SK-N-SH treated with all-trans-retinoic acid at 6 μM for 48 hours (cell line): ENCODE results near the gene DNAH11.

Source experiments
- ATAC-seq: fragments of 200-7000 bp; cut with Tn5 transposase; 3 replicates; pipeline ENCODE4 v1.9.1; 2020; ENCODE audit warnings: mild to moderate bottlenecking, moderate library complexity
- ARNTL ChIP-seq: fragments of 450-650 bp; formaldehyde crosslinking; IDR thresholded peaks from 2 replicates; pipeline ENCODE4 v1.5.0; 2020; ENCODE audit warnings: low read depth, mild to moderate bottlenecking, moderate library complexity, borderline replicate concordance
- BACH2 ChIP-seq: fragments of 250-450 bp; sonication (Bioruptor Pico); IDR thresholded peaks from 2 replicates; pipeline ENCODE4 v1.9.0; 2021; ENCODE audit warnings: mild to moderate bottlenecking, borderline replicate concordance
- CREB5 ChIP-seq: fragments of 250-450 bp; sonication (Bioruptor Pico); IDR thresholded peaks from 2 replicates; pipeline ENCODE4 v1.5.1; 2020; ENCODE audit warnings: low read depth, mild to moderate bottlenecking, moderate library complexity
- ESRRG ChIP-seq: fragments of 250-450 bp; sonication (Bioruptor Pico); IDR thresholded peaks from 2 replicates; pipeline ENCODE4 v1.6.1; 2021; ENCODE audit warnings: mild to moderate bottlenecking
- GLIS3 ChIP-seq: fragments of 250-450 bp; sonication (Bioruptor Pico); IDR thresholded peaks from 2 replicates; pipeline ENCODE4 v1.5.0; 2020; ENCODE audit warnings: mild to moderate bottlenecking, moderate library complexity
- ISL1 ChIP-seq: fragments of 250-450 bp; sonication (Bioruptor Pico); IDR thresholded peaks from 2 replicates; pipeline ENCODE4 v2.1.2; 2022; ENCODE audit warnings: mild to moderate bottlenecking, moderate library complexity
- OSR1 ChIP-seq: fragments of 250-450 bp; sonication (Bioruptor Pico); IDR thresholded peaks from 2 replicates; pipeline ENCODE4 v1.8.0; 2022; ENCODE audit warnings: moderate library complexity, mild to moderate bottlenecking, inconsistent platforms
- PATZ1 ChIP-seq: fragments of 250-450 bp; sonication (Bioruptor Pico); IDR thresholded peaks from 2 replicates; pipeline ENCODE4 v1.8.0; 2020; ENCODE audit warnings: mild to moderate bottlenecking, moderate library complexity, borderline replicate concordance
- PPARA ChIP-seq: fragments of 250-450 bp; sonication (Bioruptor Pico); IDR thresholded peaks from 2 replicates; pipeline ENCODE4 v1.5.0; 2020; ENCODE audit warnings: mild to moderate bottlenecking, borderline replicate concordance
- RARB ChIP-seq: fragments of 250-450 bp; sonication (Bioruptor Pico); IDR thresholded peaks from 2 replicates; pipeline ENCODE4 v1.8.0; 2021; ENCODE audit warnings: mild to moderate bottlenecking, moderate library complexity
- SNAI2 ChIP-seq: fragments of 250-450 bp; sonication (Bioruptor Pico); IDR thresholded peaks from 2 replicates; pipeline ENCODE4 v1.5.0; 2020; ENCODE audit warnings: mild to moderate bottlenecking, moderate library complexity
- TCF4 ChIP-seq: fragments of 250-450 bp; sonication (Bioruptor Pico); IDR thresholded peaks from 2 replicates; pipeline ENCODE4 v1.8.0; 2021; ENCODE audit warnings: mild to moderate bottlenecking, moderate library complexity, borderline replicate concordance
- TOX ChIP-seq: fragments of 250-450 bp; sonication (Bioruptor Pico); IDR thresholded peaks from 2 replicates; pipeline ENCODE4 v1.8.0; 2021; ENCODE audit warnings: mild to moderate bottlenecking, moderate library complexity, borderline replicate concordance
- TSHZ2 ChIP-seq: fragments of 250-450 bp; sonication (Bioruptor Pico); IDR thresholded peaks from 2 replicates; pipeline ENCODE4 v1.5.0; 2020; ENCODE audit warnings: mild to moderate bottlenecking, moderate library complexity
- ZC3H10 ChIP-seq: fragments of 250-450 bp; sonication (Bioruptor Pico); IDR thresholded peaks from 2 replicates; pipeline ENCODE4 v1.5.1; 2021; ENCODE audit warnings: mild to moderate bottlenecking, moderate library complexity
- ZFP3 ChIP-seq: fragments of 250-450 bp; sonication (Bioruptor Pico); IDR thresholded peaks from 2 replicates; pipeline ENCODE4 v1.5.0; 2020; ENCODE audit warnings: mild to moderate bottlenecking, moderate library complexity
- ZFP30 ChIP-seq: fragments of 450-650 bp; formaldehyde crosslinking; IDR thresholded peaks from 2 replicates; pipeline ENCODE4 v1.5.0; 2022; ENCODE audit warnings: mild to moderate bottlenecking, moderate library complexity
- ZNF565 ChIP-seq: fragments of 450-650 bp; formaldehyde crosslinking; conservative IDR thresholded peaks from 2 replicates; pipeline ENCODE4 v1.5.0; 2020; ENCODE audit warnings: low read depth, mild to moderate bottlenecking, moderate library complexity
- ZNF70 ChIP-seq: fragments of 450-650 bp; formaldehyde crosslinking; IDR thresholded peaks from 2 replicates; pipeline ENCODE4 v1.5.0; 2020; ENCODE audit warnings: mild to moderate bottlenecking, moderate library complexity
- ZNF8 ChIP-seq: fragments of 450-650 bp; formaldehyde crosslinking; IDR thresholded peaks from 2 replicates; pipeline ENCODE4 v1.5.0; 2020; ENCODE audit warnings: mild to moderate bottlenecking, moderate library complexity
- TF ChIP-seq, protein P1 (sequence below): fragments of 250-450 bp; sonication (Bioruptor Pico); IDR thresholded peaks from 2 replicates; pipeline ENCODE4 v1.8.0; 2021; ENCODE audit warnings: low read depth, mild to moderate bottlenecking, moderate library complexity, borderline replicate concordance

DNAH11 gene

GRCh38 chr7:21746949-21747348 is 204.1 kb downstream of the DNAH11 start:
- ATAC-seq, result no peak
- TF ChIP-seq ZC3H10 (CRISPR knock-in tag), result no peak
- TF ChIP-seq ZNF8 (CRISPR knock-in tag), result no peak
- no peak for TF ChIP-seq PATZ1
- no peak for TF ChIP-seq ZFP3 (CRISPR knock-in tag)
- no peak for TF ChIP-seq ZNF565 (CRISPR knock-in tag)
- TF ChIP-seq TCF4 (CRISPR knock-in tag), result no peak
- TF ChIP-seq ZNF70 (CRISPR knock-in tag), result no peak
- TF ChIP-seq TOX (CRISPR knock-in tag), result no peak
- TF ChIP-seq ESRRG, result no peak

DNA sequence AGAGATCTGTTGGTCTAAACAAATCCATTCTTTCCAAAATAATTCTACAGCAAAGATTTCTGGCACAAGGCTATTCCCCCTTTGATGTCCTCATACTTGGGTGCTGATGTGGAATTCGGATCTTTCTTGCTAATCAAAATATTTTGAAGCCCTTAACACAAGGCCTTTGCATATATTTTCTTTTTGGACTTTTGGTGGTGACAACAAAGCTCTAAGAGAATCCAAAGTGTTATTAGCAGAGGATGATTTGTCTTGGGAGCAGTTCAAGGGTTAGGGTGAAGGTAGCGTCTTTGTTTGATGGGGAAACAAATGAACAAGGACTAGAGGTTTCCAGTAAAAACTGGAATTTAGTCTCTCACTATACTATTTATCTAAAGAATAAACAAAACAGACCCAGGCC is 205.0 kb downstream of the DNAH11 start:
- TF ChIP-seq TCF4 (CRISPR knock-in tag) (no peak), ZNF8 (CRISPR knock-in tag) (no peak), ESRRG (no peak), CREB5 (CRISPR knock-in tag) (no peak), SNAI2 (CRISPR knock-in tag) (no peak), BACH2 (no peak), ARNTL (CRISPR knock-in tag) (no peak), OSR1 (CRISPR knock-in tag) (no peak), TOX (CRISPR knock-in tag) (no peak), ZNF565 (CRISPR knock-in tag) (no peak), ZFP3 (CRISPR knock-in tag) (no peak), GLIS3 (CRISPR knock-in tag) (no peak), PATZ1 (no peak), ISL1 (no peak), RARB (CRISPR knock-in tag) (no peak), ZFP30 (CRISPR knock-in tag) (no peak), ZNF70 (CRISPR knock-in tag) (no peak), PPARA (no peak)
- TF ChIP-seq, protein P1, sequence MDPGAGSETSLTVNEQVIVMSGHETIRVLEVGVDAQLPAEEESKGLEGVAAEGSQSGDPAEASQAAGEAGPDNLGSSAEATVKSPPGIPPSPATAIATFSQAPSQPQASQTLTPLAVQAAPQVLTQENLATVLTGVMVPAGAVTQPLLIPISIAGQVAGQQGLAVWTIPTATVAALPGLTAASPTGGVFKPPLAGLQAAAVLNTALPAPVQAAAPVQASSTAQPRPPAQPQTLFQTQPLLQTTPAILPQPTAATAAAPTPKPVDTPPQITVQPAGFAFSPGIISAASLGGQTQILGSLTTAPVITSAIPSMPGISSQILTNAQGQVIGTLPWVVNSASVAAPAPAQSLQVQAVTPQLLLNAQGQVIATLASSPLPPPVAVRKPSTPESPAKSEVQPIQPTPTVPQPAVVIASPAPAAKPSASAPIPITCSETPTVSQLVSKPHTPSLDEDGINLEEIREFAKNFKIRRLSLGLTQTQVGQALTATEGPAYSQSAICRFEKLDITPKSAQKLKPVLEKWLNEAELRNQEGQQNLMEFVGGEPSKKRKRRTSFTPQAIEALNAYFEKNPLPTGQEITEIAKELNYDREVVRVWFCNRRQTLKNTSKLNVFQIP (CRISPR knock-in tag), result no peak
- TF ChIP-seq, all 23 proteins: peak for 0
- ATAC-seq, result no peak

DNA sequence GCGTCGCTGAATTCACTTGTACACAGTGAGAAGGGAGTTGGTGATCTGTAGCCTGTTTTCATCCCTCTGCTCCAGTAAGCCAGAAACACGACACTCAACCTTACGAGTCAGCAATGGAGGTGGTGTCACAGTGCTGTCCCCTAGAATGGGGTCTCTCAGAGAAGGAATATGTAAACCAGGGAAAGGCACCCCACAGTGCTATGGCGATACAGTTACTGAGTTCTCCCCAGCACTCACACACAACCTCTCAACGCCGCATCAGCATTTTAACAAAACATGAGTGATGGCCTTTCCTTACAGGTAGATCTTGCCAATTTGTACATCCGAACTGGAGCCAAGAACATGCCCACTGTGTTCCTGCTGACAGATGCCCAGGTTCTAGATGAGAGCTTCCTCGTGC is 206.5 kb downstream of the DNAH11 start:
- TF ChIP-seq ISL1 (no peak), BACH2 (no peak), SNAI2 (CRISPR knock-in tag) (no peak), ZNF565 (CRISPR knock-in tag) (no peak), TSHZ2 (no peak), RARB (CRISPR knock-in tag) (no peak), ZFP30 (CRISPR knock-in tag) (no peak), ZC3H10 (CRISPR knock-in tag) (no peak), TOX (CRISPR knock-in tag) (no peak), PPARA (no peak), PATZ1 (no peak), ESRRG (no peak), TCF4 (CRISPR knock-in tag) (no peak)
- TF ChIP-seq, protein P1 (CRISPR knock-in tag), result no peak
- TF ChIP-seq, all 23 proteins: peak for 0
- ATAC-seq, result no peak
